Measurements from ENCODE around the gene SCUBE2.

- no peak for TF ChIP-seq CTCF (IDR thresholded peaks at IDR 0.05)
- TF ChIP-seq POLR2A (IDR thresholded peaks at IDR 0.05) = no peak
These were observed 833 bp downstream of the SCUBE2 start for GRCh38 chr11:9090488-9091043.
